T-helper 1 cell treated with Interleukin-12 subunit alpha and Interleukin-12 subunit beta and Interleukin-4 antibody, amounts not matched to agents 30 ng/mL and 1 ng/mL, for 36 hours (primary cell): Measurements from ENCODE around the gene TMEM98. TPM values are rescaled to one million over a fixed set of nuclear protein-coding genes. Genes with fewer than 3 reads are reported as not detected.
"Not testable (repeated sequence)": the region's sequence is repeated elsewhere in the genome, so short reads cannot be mapped to it uniquely, and the experiment has no call there.

Experiments used
- intact Hi-C: fragments of 100-400 bp; cut with micrococcal nuclease; formaldehyde crosslinking; loops from one replicate; pipeline ENCODE4 v1.15.1; 2024
- total RNA-seq: library from RNA; stranded (reverse); gene quantifications from 2 replicates; pipeline ENCODE4 v1.2.3, GENCODE V29; 2022

The TMEM98 gene
- 1.8 TPM in 2 replicates for total RNA-seq

DNA sequence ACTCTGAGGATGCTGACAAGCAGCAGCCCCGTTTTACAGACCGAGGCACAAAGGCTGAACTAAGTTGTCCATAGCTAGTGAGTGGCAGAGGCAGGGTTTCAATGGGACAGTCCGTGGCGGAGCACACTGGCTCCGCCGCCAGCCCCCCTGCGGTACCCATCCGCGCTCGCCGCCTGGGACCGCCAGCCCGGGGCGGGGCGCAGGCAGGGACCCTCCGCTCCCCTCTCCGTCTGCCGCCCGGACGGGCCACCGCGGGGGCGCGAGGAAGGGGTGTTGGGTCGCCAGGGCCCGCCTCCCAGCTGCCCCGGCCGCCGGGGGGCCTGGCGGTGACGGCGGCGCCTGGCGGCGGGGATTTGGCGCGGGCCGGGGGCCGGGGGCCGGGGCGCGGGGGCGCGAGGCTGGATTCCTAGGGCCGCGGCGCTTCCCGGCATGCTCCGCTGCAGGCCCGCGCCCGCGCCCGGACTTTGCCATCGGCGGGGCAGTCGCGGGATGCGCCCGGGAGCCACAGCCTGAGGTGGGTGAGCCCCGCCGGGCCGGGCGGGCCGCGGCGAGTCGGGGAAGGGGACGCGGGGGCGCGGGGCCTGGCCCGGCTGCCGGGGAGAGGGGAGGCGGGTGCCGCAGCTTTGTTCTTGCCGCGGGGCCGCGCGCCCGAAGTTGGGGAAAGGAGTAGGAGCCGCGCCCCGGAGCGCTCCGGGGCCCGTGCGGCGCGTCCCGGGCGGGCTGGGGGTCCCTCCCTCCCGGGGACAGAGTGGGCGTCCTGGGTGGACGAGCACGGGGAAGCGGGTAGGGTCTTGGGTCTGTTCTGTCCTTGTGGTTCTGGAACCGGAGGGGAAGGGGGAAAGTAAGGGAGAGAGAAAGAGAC, at the start of gene TMEM98:
TMEM98 (plus strand) TSS at position 430 of the 862 bp plus-strand sequence. CDS start 3,376 bp downstream, outside the sequence.
- intact Hi-C loops: no loop called here

- intact Hi-C loops: loop anchor here (5.0 to 10.0 kb wide), 3 partner anchors 376 to 973 kb away; partner anchors contain the start of gene UTP6
These were observed 49.7 kb upstream of the TMEM98 start for GRCh38 chr17:32878211-32878610.

- intact Hi-C loops: loop anchor here (5.0 to 10.0 kb wide), 3 partner anchors 377 to 974 kb away; partner anchors contain the start of gene UTP6
These were observed 48.8 kb upstream of the TMEM98 start for GRCh38 chr17:32879134-32879533.

DNA sequence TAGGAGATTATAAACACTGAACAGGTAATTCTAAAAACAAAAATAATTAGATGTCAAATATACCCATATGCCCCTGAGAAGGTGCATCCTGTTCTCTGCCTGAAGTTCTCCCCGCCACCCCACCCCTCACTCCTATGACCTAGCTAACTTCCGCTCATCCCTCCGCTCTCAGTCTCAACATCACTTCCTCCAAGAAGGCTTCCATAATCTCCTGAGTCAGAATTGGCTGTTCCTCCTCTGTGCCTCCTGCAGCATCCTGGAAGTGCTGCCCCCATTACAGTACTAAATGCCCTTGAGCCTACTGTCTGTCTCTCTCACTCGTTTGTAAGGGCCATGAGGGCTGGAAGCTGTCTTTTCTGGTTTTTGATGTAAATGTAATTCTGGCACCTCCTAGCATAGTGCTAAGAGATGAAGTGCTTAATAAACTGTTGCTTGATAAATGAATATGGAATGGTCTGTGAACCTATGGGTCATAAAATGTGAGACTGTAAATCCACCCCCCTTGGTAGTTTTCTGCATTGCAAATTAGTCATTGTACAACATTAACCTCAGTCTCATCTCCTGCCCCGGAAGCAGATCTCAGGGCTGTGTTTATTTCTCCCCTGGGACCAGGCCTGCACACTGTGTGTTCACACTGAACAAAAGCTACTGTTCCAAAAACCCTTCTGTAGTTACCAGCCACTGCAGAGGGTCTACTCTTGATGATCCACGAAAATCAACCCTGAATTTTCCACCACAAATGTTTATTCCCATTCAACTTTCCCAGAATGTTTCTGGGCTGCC, 47.1 kb upstream of the TMEM98 start:
- intact Hi-C loops: no loop called here

GRCh38 chr17:32882029-32882428, 45.9 kb upstream of the TMEM98 start:
- intact Hi-C loops: no loop called here

DNA sequence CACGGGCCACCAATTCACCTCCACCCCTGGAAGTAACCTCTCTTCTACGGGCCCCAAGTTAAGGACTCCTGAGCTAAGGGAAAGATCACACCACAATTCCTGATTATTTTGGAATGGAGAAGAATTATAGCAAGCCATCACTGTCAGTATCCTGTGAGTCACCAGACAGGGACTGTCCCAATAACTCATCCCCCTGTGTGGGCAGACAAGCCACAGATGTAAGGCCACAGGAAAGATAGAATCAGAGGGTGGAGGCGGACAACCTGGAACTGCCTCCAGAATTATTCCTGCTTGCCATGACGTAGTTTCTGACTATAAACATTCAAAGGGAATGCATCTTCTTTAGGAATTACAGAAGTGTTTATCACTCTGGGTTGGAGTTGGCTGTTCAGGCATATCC, 45.2 kb upstream of the TMEM98 start:
- intact Hi-C loops: no loop called here

- intact Hi-C loops: not testable (repeated sequence)
These were observed 41.0 kb upstream of the TMEM98 start for GRCh38 chr17:32886951-32887350.

- intact Hi-C loops: not testable (repeated sequence)
These were observed 40.5 kb upstream of the TMEM98 start for GRCh38 chr17:32887410-32887809.

- intact Hi-C loops: no loop called here
These were observed 33.7 kb upstream of the TMEM98 start for GRCh38 chr17:32894245-32894644.

DNA sequence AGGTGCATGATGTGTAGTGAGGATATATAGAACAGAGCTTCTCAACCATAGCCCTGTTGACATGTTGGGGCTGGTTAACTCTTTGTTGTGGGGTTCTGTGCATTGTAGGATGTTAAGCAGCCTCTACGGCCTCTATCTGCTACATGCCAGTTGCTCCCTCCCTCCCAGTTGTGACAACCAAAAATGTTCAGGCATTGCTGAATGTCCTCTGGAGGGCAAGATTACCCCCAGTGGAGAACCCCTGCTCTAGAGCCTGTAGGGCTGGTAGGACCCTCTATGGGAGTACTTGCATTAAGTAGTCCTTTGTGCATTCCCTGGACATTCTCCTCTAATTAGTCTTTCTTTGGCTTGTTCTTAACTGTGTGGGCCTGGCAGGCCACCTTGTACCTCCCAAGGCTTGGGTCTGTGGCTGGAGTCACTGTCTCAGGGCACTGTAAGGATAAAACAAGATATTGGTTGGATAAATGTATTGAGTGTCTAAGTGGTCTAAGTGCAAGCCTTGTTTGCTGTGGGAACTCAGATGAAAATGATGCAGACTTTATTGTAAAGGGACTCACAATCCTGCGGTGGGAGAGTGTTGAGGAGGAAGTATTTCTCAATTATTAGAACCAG, 31.2 kb upstream of the TMEM98 start:
- intact Hi-C loops: no loop called here

DNA sequence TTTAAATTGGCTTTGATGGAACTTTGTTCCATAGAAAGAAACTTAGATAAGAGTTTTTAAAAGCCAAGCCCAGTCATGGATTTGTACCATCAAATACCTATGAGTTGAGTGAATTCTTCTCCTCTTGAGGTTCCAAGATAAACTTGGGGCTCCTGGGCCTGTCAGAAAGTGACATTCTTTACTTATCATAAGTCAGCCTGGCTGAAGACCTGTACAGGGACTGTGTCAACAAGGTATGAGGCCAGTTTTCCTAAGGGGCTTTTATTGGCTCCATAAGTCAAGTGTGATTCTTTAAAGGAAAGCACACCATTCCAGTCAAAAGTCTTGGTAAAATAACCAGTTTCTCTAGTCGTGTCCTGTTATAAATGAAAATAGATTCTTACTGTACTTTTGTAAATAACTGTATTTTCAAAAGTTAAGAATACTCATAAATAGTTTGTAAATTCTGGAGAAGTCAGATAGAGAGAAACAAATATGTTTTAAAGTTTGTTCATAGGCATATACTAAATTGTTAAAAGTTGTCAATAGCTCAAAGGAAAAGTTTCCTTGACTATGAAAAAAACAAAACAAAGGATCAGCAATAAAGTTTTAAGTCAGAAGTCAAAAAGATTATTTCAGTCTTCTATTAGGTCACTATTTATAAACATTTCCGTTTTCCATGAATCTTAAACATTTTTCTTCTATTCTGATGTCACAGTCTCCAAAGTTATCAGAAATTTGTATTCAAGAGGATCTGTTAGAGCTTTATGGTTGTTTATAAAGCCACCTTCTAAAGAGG, 28.5 kb upstream of the TMEM98 start:
- intact Hi-C loops: no loop called here

DNA sequence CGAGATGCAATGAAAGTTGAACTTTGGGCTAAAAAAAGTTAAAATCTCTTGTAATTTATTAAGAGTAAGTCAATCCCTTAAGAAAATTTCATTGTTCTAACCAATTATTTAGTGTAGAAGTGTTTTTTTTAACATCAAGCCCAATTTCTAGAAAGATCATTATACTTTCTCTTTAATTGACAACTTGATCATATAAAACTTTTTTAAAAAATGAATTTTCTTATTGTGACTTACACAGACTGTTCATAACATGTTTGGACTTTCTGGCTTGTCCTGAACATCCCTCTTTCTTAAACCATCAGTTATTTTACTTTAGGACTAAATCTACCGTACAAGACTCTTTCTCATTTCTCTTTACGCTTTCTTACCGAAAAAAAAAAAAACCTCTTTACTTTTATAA, 26.2 kb upstream of the TMEM98 start:
- intact Hi-C loops: no loop called here

DNA sequence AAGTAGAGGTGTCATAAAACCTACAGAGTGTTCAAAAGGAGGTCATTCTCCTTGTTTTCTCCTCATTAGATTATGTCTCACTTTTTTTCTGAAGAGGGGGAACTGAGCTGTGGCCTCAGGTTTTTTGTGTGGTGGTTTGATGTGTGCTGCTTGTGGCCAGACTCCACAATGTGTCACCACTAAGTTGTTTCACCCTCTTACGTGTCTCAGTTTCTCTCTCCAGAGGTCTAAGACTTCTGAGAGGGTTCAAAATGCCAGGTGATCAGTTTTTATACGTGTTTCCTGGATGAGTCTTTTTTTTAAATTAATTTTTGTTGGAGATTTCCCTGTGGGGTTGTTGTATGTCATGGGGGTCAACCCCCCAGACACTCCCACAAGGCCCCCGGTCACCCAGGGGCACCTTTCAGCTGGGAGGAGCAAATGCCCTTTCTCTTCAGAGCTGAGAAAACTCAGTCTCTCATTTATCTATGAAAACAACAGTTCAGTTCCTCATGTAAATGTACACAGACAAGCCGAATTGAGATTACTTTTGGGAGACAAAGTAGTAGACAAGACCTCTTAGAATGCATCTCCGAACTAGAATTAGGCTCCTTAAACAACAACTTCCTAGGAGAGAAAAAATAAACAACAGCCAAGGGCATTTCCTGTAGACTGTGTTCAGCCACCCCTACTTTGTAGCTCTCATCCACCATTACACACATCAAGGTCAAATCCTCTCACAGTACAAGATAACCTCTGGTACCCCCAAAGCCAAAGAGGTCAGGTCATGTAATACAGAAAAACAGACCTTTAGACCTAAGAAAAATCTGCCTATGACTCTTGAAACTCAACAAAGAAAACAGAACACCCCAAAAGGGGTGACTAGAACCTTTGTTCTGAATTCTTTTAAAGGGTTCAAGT, 23.9 kb upstream of the TMEM98 start:
- intact Hi-C loops: no loop called here

DNA sequence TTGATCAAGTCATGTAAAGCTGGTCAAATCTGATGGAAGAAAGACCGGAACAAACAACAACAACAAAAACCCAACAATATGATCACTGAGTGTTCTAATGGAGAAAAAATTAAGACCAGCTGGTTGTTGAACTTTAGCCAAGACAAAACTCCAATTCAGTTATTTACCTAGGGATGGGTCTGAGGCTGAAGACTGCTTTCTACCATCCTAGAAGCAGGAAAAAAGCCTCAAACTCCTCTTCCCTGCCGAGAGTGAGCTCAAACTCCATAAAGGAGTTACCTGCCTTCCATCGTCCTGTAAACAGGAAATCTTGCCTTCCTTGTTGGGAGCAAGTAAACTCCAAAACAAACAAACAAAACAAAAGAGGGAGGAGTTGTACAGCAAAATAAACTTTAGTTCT, 23.1 kb upstream of the TMEM98 start:
- intact Hi-C loops: no loop called here

GRCh38 chr17:32907583-32907982, 20.4 kb upstream of the TMEM98 start:
- intact Hi-C loops: no loop called here

DNA sequence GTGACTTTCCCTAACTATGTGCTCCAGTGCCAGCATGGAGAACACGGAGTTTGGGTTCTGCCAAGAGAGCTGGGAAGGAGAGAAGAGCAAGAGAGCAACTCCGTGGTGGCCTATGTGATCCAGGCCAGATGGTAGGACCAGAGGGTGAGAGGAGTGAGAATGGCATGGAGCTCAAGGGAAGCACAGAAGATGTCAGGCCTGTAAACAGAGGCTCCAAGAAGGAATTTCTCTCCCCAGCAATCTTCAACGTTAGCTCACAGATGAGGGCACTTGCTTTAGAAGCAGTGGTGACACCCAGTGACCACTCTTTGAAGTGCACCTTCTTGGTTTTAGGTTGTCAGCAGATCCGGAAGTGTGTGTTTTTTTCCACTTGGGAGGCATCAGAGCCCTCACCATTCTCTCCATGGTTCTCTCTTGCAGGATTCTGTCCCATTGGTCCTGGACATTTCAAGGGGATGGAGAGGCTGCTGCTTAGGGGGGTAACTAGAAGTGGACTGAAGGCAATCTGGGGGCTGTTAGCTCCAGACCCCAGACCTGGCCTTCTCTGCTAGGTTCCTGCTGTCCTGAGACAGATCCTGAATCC, 18.1 kb upstream of the TMEM98 start:
- intact Hi-C loops: loop anchor here (1.0 kb wide), 1 partner anchor 127 kb away; no protein-coding TSS in a partner anchor

GRCh38 chr17:32910769-32911168, 17.2 kb upstream of the TMEM98 start:
- intact Hi-C loops: loop anchor here (1.0 kb wide), 1 partner anchor 127 kb away; no protein-coding TSS in a partner anchor

GRCh38 chr17:32912218-32912897, 15.6 kb upstream of the TMEM98 start:
- intact Hi-C loops: no loop called here

DNA sequence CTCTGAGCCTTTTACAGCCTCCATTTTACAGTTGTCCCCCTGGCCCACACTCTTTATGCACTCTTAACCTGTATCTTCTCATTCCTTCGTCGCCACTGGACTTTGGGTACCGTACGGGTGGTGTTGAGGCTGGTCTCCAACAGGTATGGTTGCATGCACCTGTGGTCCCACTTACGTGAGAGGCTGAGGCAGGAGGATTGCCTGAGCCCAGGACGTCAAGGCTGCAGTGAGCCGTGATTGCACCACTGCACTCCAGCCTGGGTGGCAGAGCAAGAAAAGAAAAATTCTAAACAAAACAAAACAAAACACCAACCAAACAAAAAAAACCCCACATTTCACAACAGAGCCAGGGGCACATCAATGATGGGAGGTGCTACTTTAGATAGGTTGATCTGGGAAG, 14.4 kb upstream of the TMEM98 start:
- intact Hi-C loops: no loop called here
